ENCODE measurements around the gene RAD51B.

The RAD51B gene

DNA sequence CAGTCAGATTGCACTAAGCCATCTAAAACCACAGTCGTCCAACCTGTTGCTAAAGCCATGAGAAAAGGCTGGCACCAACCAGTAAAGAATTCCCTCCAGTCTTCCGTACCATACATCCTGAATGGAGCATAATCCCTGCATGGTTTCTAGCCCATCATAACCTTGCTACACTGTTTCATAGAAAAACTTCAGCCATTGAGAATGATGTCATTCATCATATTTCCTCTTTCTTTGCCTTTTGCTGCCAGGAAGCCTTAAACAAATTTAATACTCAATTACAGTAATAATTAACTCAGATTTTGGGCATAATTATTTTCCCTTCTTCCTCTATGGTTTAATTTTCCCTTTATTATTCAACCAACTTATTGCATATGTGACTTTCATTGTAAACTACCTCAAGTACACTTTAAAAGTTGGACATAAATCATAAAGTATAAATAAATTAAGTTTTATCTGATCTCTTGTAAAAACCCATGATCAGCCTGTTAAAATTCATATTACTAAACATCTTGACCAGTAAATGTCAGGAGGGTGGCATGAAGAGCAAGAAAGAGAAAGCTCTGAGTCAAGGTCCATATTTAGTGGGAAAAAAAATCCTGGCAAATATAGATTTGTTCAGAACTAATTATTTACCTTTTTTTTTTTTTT, 708.6 kb downstream of the RAD51B start:
- DNase-seq (ENCODE audit: extremely low spot score, insufficient read length, low read depth) (no peak), FAIRE-seq (peak; percentile 57)

DNA sequence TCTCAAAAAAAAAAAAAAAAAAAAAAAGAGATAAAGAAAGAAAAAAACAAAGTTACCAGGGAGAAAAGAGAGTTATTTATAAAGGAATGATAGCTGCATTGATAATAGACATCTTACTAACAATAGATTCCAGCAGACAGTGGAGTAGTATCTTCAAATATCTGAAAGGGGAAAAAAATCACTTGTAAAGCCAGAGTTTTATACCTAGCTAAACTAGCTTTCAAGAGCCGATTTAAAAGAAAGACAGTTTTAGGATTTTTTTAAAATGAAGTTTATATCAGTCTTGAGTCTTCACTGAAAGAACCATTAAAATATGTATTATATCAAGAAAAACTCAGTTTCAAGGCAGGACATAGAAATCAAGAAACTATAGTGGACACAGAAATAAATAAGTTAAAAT, 710.9 kb downstream of the RAD51B start:
- FAIRE-seq, result no peak
- DNase-seq (ENCODE audit: extremely low spot score, insufficient read length, low read depth), result no peak

DNA sequence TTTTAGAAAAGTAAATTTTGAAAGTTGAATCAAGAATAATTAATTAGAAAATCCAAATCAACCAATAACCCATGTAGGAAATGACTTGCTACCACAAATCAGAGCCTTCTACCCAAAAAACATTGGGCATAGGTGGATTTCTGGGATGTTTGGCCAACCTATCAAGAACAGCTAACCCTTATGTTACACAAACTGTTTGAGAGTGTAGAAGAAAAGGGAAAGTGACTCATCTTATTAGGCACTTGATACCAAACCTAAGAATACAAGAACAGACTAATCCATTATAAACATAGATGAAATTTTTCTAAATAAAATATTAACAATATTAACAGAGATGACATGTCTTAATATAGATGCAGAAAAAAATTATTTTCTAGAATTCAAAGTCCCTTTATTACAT, 712.9 kb downstream of the RAD51B start:
- DNase-seq (ENCODE audit: extremely low spot score, insufficient read length, low read depth) (no peak), FAIRE-seq (no peak)

DNA sequence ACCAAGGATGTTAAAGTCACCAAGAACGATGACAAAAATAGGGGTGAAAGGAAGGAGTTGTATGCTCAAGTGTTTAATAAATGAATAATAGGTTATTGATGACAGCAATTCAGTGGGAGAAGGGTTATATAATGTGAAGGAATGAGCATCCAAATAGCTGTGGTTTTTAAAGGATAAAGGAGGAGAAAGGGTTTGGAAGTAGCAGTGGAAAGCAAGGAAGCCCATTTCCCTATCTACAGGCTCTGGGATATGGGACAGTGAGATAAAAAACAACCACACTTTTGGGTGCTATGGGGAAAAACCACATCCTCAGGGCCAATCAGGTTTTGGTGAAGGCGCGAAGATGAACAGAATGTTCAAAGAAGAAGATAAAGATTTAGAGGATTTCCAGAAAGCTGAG, 714.7 kb downstream of the RAD51B start:
- no peak for DNase-seq (ENCODE audit: extremely low spot score, insufficient read length, low read depth)

GRCh38 chr14:68535404-68536017, 715.9 kb downstream of the RAD51B start:
- FAIRE-seq (no peak), DNase-seq (ENCODE audit: extremely low spot score, insufficient read length, low read depth) (no peak)

More for the DNA sequence above, 714.7 kb downstream of the RAD51B start:
- FAIRE-seq, result no peak

DNA sequence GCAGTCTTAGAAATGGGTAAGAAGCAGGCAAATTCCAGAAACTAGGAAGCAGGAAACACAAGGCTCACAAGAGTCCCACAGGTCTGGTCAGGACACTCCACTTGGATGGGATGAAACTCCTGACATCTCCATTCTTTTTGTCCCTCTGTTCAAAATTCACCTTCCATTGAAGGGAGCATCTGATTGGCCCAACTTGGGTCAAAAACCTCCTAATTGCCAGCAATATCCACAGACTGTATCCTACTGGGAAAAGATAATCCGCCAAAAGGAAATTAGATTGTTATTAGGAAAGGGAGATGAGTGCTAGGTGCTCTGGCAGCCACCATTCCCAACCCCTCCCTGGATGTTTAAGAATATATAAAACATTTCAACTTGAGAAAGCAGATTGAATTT, 716.4 kb downstream of the RAD51B start:
- FAIRE-seq, result no peak
- DNase-seq (ENCODE audit: extremely low spot score, insufficient read length, low read depth), result no peak

- no peak for FAIRE-seq
- DNase-seq (ENCODE audit: extremely low spot score, insufficient read length, low read depth), result no peak
These were observed 719.1 kb downstream of the RAD51B start for GRCh38 chr14:68538639-68539038.

DNA sequence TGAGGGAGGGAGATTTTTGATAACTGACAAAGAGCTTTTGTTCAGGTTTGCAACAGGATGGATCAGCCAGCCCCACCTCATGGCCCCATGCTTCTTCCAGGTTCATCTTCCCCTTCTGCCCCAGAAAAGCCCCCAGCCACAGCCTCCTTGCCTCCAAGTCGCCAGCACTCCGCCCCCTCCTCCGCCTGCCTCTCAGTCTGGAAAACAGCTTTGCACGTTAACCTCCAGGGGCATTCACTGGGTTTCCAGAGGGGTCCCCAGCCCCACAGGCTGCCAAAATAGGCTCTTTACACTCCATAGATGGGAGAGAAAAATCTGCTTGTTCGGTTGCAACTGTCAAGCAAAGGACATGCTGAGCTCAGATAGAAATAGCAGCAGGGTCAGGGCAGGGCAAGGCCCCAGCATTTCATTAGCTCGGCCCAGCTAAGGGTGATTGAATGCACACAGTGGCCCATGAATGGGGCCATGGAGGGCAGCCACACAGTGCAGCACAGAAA, 719.7 kb downstream of the RAD51B start:
- no peak for DNase-seq (ENCODE audit: extremely low spot score, insufficient read length, low read depth)
- no peak for FAIRE-seq

- DNase-seq (ENCODE audit: extremely low spot score, insufficient read length, low read depth), result no peak
- no peak for FAIRE-seq
These were observed 720.2 kb downstream of the RAD51B start for GRCh38 chr14:68539789-68540188.

GRCh38 chr14:68541178-68541896, 721.8 kb downstream of the RAD51B start:
- FAIRE-seq (no peak), DNase-seq (ENCODE audit: extremely low spot score, insufficient read length, low read depth) (no peak)

DNA sequence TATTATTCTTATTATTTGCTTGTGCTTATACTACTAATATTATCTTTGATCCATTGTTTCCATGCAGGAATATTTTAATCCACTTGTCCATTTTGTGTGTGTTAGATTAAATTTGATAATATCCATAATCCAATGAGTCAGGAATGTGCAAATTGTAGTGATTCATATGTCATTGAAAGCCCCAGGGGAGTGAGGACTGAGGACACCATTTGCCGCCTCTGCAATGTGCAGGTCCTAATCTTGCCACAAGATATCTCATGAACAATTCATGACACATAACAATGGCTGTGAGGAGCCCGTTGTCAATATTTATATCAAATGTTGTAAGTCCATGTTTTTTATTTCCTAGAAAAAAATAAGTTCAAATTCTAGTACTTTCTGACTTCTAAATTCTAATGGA, 722.8 kb downstream of the RAD51B start:
- DNase-seq (ENCODE audit: extremely low spot score, insufficient read length, low read depth) (no peak), FAIRE-seq (no peak)

GRCh38 chr14:68543516-68543915, 723.9 kb downstream of the RAD51B start:
- FAIRE-seq (no peak), DNase-seq (ENCODE audit: extremely low spot score, insufficient read length, low read depth) (no peak)

- DNase-seq (ENCODE audit: extremely low spot score, insufficient read length, low read depth) (no peak), FAIRE-seq (no peak)
These were observed 724.7 kb downstream of the RAD51B start for GRCh38 chr14:68544081-68544892.

DNA sequence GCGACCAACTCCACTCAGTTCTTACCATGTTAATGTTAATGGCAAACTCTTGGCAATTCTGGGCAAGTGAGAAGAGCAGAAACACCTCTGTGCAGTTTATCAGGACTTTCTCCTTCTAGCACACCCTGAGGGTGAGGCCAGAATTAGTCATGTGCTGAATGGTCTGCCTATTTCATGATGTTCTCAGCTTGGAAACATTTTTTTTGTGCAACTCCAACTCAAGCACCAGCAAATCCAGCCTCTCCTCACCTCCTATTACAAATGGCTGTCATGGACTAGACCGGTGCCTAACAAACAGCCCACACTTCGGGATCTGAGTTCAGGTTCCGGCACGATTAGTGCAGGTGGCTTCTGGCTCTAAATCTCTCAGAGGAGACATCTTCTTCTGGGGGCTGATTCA, 727.3 kb downstream of the RAD51B start:
- FAIRE-seq (no peak), DNase-seq (ENCODE audit: extremely low spot score, insufficient read length, low read depth) (no peak)

- FAIRE-seq (no peak), DNase-seq (ENCODE audit: extremely low spot score, insufficient read length, low read depth) (no peak)
These were observed 728.0 kb downstream of the RAD51B start for GRCh38 chr14:68547305-68548193.

DNA sequence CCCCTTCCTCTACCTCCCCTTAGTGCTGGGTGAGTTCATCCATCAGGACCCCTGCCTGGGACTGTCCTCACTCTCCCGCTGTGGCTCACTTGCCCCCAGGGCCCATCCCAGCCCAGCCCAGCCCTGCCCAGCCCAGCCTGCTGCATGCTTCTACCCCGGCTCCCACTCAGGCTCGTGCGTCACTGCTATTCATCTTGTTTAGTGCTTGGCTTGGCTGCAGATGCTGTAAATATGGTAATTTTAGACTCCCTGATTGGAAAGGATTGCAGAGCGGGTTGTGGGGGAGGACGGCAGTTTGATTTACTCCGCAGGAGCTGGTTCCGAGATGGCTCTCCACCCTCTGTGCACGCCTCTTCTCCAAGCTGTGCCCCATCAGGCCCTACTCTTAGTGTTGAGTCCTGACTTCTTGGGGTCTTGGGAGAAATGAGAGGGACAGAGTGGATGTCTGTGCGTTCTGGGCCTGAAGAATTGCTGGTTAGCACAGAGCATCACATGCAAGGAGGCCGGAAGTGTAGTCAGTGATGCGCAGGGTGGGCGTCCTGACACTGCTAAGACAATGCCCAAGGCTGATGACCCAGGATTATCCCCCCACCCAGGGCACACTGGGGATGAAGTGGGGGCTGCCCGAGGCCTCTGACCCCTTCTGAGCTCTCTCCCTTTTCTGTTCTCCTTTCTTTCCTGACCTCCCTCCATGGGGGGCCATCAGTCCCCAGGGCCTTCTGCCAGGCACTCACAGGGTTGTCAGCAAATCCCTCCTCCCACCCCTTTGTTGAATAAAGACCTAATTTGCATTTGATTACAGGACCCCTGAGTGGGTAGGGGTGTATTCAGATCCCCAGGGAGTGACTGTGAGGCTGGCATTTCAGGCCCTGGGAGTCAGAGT, 728.9 kb downstream of the RAD51B start:
- DNase-seq (ENCODE audit: extremely low spot score, insufficient read length, low read depth) (no peak), FAIRE-seq (no peak)

GRCh38 chr14:68550338-68550715, 730.7 kb downstream of the RAD51B start:
- FAIRE-seq, result no peak
- DNase-seq (ENCODE audit: extremely low spot score, insufficient read length, low read depth), result no peak

DNA sequence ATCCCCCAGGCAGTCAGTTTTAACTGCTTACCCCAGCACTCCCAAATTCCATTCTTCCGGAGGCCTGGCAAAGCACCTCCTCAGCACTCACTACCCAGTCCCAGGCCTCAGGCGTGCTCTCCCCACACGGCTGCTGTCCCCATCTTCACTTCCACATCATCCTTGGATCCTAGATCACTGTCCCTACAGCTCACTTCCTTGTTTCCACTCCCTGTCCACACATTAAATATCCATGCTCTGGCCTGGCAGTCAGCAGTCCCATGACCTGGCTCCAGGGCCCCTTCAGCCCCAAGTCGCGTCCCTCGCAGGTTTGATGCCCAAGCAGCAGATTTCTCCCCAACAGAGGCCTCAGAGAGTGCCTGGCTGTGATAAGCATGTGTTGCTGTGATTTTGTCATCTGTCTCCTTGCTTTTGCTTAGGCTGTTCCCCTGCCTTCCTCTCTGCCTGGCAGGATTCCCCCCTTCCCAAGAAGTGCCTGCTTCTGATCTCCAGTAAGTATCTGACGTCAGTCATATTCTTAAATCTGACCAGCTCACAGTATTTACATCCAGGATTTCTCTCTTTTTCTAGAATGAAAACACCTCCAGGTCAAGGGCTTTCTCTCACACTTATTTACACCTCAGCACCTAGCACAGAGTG, 731.6 kb downstream of the RAD51B start:
- no peak for DNase-seq (ENCODE audit: extremely low spot score, insufficient read length, low read depth)
- no peak for FAIRE-seq

Measured in GM18507 (cell line).